KG1 (cell line): Measurements from ENCODE around the gene ST3GAL2.
"Not testable (repeated sequence)": the region's sequence is repeated elsewhere in the genome, so short reads cannot be mapped to it uniquely, and the experiment has no call there.

Experiments
- DNase-seq: peaks from one replicate; lab custom pipeline; 2025; lab: John Stamatoyannopoulos, UW

ST3GAL2 gene

GRCh38 chr16:70332728-70333127 is 106.2 kb downstream of the ST3GAL2 start:
- DNase-seq: not testable (repeated sequence)

- DNase-seq: no peak
Measured at GRCh38 chr16:70331588-70332358, 107.1 kb downstream of the ST3GAL2 start.

DNA sequence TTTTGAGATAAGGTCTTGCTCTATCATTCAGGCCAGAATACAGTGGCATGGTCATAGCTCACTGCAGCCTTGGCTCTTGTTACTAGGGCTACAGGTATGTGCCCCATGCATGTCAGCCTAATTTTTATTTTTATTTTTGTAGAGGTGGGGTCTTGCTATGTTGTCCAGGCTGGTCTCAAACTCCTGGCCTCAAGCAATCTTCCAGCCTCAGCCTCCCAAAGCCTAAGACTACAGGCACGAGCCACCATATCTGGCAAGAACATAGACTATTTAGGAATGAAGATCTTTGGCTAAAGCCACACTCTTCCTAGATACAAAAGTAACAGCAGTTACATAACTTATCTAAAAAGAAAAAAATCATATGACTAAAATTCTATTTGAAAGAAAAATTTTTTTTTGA is 107.8 kb downstream of the ST3GAL2 start:
- no peak for DNase-seq
